Caco-2 (cell line): ENCODE results near the gene CFAP91. TPM values are rescaled to one million over a fixed set of nuclear protein-coding genes. Genes with fewer than 3 reads are reported as not detected.

ENCODE experiments used
- BruUV-seq: library from RNA; stranded (reverse); fragments of 400-500 nt; replicated peaks from 2 replicates; lab custom pipeline; 2021; lab: Mats Ljungman, UMichigan
- CTCF ChIA-PET: fragments of 300-600 bp; sonication (Branson Sonifier 250); formaldehyde crosslinking; loops from one replicate; lab custom pipeline; 2022; ENCODE audit warnings: antibody characterized with exemption; lab: Charles Lee
- POLR2A ChIA-PET: fragments of 300-600 bp; sonication (Branson Sonifier 250); formaldehyde crosslinking; loops from one replicate; lab custom pipeline; 2022; ENCODE audit warnings: antibody characterized with exemption; lab: Charles Lee
- DNase-seq, 2 experiments: peaks; one replicate each; pipeline versions ENCODE4 v3.0.0 to v3.0.0-alpha.2; 2020 to 2022
- H3K27me3 ChIP-seq: replicated peaks from 2 replicates; pipeline ENCODE4 v1.6.0; 2011; ENCODE audit warnings: low read length; ENCODE audit not compliant: control insufficient read depth, insufficient read depth
- H3K36me3 ChIP-seq: 2 replicates; pipeline ENCODE4 v1.5.1; 2011; ENCODE audit warnings: low read length; ENCODE audit not compliant: control insufficient read depth, insufficient read depth
- H3K4me1 ChIP-seq: fragments of 250-450 bp; sonication (Bioruptor Pico); 2 replicates; pipeline ENCODE4 v1.5.1; 2020; ENCODE audit warnings: mild to moderate bottlenecking
- H3K4me3 ChIP-seq: 2 replicates; pipeline ENCODE4 v1.5.1; 2011; ENCODE audit warnings: low read depth, mild to moderate bottlenecking, control low read depth, low read length
- H3K9me3 ChIP-seq: fragments of 250-450 bp; sonication (Bioruptor Pico); 2 replicates; pipeline ENCODE4 v1.5.1; 2020; ENCODE audit warnings: mild to moderate bottlenecking, moderate library complexity
- H3K27ac Mint-ChIP-seq: one replicate; pipeline ENCODE4 v1.8.0; 2022; ENCODE audit warnings: mixed read lengths; ENCODE audit not compliant: unreplicated experiment
- H3K27me3 Mint-ChIP-seq: one replicate; pipeline ENCODE4 v1.8.0; 2022; ENCODE audit warnings: mixed read lengths; ENCODE audit not compliant: insufficient read depth, unreplicated experiment
- H3K36me3 Mint-ChIP-seq: one replicate; pipeline ENCODE4 v1.8.0; 2022; ENCODE audit warnings: mild to moderate bottlenecking, mixed read lengths; ENCODE audit not compliant: insufficient read depth, unreplicated experiment
- H3K4me1 Mint-ChIP-seq: one replicate; pipeline ENCODE4 v1.8.0; 2022; ENCODE audit warnings: low read depth, mixed read lengths; ENCODE audit not compliant: unreplicated experiment
- H3K4me3 Mint-ChIP-seq: one replicate; pipeline ENCODE4 v1.8.0; 2022; ENCODE audit warnings: mild to moderate bottlenecking, moderate library complexity, mixed read lengths; ENCODE audit not compliant: unreplicated experiment
- H3K9me3 Mint-ChIP-seq: one replicate; pipeline ENCODE4 v1.8.0; 2022; ENCODE audit warnings: mixed read lengths; ENCODE audit not compliant: unreplicated experiment
- CTCF ChIP-seq, 2 experiments: fragments of 200-600 bp in 1 of 2; IDR thresholded peaks; 1 replicate in 1 of 2; 2 replicates in 1 of 2; pipeline versions ENCODE4 v1.5.1 to v1.8.0; 2011 to 2022; ENCODE audit warnings: antibody characterized with exemption in 1 of 2, control low read depth in 1 of 2, inconsistent platforms in 1 of 2, low read depth in 1 of 2, low read length in 1 of 2, mild to moderate bottlenecking in 1 of 2, moderate library complexity in 1 of 2; ENCODE audit not compliant: insufficient read depth in 1 of 2, severe bottlenecking in 1 of 2, unreplicated experiment in 1 of 2
- intact Hi-C: fragments of 100-400 bp; cut with micrococcal nuclease; formaldehyde crosslinking; loops from one replicate; pipeline ENCODE4 v1.10.0; 2022; ENCODE audit not compliant: unreplicated experiment
- total RNA-seq: library from RNA; stranded (reverse); gene quantifications from 2 replicates; pipeline ENCODE4 v1.2.3, GENCODE V29; 2022

CFAP91 gene
- total RNA-seq, 1 experiment from 2014 or later = not detected

DNA sequence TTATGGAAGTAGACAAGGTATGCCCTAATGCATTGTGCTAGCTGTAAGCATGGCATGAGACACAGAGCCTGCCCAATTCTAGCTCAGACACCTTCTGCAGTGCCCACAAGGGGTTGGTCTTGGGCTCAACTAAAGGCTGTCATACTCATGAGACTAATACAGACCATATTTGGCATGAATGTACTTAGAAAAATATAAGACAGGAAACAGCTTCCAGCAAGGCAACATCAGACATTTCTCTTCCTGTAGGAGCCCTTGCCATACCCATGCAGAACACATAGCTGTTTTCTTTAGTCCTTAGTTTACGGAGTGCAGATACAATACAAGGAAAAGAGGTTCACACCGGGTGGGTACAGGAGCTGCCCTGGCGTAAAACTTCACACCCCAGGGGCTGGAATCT, 48.6 kb downstream of the CFAP91 start:
- no peak overlapping the region for H3K4me3 ChIP-seq
- H3K27me3 Mint-ChIP-seq = peaks cover 7% of the 10 kb centered on the region
- no peaks in the 10 kb centered on the region for H3K4me1 ChIP-seq
- no peak for DNase-seq
- no peaks in the 10 kb centered on the region for H3K36me3 Mint-ChIP-seq
- H3K9me3 ChIP-seq = no peaks in the 10 kb centered on the region
- no peaks in the 10 kb centered on the region for H3K36me3 ChIP-seq
- BruUV-seq = no TSS peak
- intact Hi-C loops = no loop called here
- peaks cover 13% of the 10 kb centered on the region for H3K9me3 Mint-ChIP-seq
- H3K27me3 ChIP-seq = no peaks in the 10 kb centered on the region
- no peaks in the 10 kb centered on the region for H3K4me1 Mint-ChIP-seq
- no peak overlapping the region for H3K27ac Mint-ChIP-seq
- no peak overlapping the region for H3K4me3 Mint-ChIP-seq
- ChIA-PET CTCF (interaction anchor here (1.1 kb wide), 1 partner anchor 61 kb away, joined by 3 read pairs; no protein-coding TSS in a partner anchor), POLR2A (interaction anchor here (0.7 kb wide), 1 partner anchor 43 kb away, joined by 3 read pairs; no protein-coding TSS in a partner anchor)
- TF ChIP-seq CTCF (IDR thresholded peaks at IDR 0.05; ENCODE audit: insufficient read depth in 1 of 2, low read depth in 1 of 2, low read length in 1 of 2, severe bottlenecking in 1 of 2, unreplicated experiment in 1 of 2) = no peak

Other genes with a start within 250 kb of the CFAP91 start
- gene TMEM39A, start 239.4 kb upstream of the CFAP91 start, total RNA-seq = 50.7 and 52.1 TPM in 2 replicates
- 18.3 and 18.9 TPM in 2 replicates for gene POGLUT1, start 234.1 kb upstream of the CFAP91 start, total RNA-seq
- gene TIMMDC1, start 204.5 kb upstream of the CFAP91 start, total RNA-seq = 64.5 and 66.7 TPM in 2 replicates
- not detected in 2 replicates for gene CD80, start 143.4 kb upstream of the CFAP91 start, total RNA-seq
- 2.8 TPM in 2 replicates for gene ADPRH, start 123.5 kb upstream of the CFAP91 start, total RNA-seq
- 0.46 and 0.75 TPM in 2 replicates for gene PLA1A, start 105.1 kb upstream of the CFAP91 start, total RNA-seq
- 0.77 and 1.4 TPM in 2 replicates for gene POPDC2, start 42.4 kb upstream of the CFAP91 start, total RNA-seq
- 43.6 and 44.9 TPM in 2 replicates for gene COX17, start 25.6 kb upstream of the CFAP91 start, total RNA-seq
- not detected in 2 replicates for gene NR1I2, start 79.1 kb downstream of the CFAP91 start, total RNA-seq